Peyer's patch (tissue), 4 donors: ENCODE measurements around the gene IL4I1. TPM values are rescaled to one million over a fixed set of nuclear protein-coding genes. Genes with fewer than 3 reads are reported as not detected.
A peak's percentile ranks its signal among the peaks of the same experiment; 100 is the strongest.

Source experiments
- DNase-seq, 3 donors: peaks; one replicate each; pipeline ENCODE4 v3.0.0-alpha.2; 2017 to 2019
- H3K27ac ChIP-seq, 4 donors: fragments of 200-600 bp; sonication (generic); one replicate each; pipeline ENCODE4 v1.5.1; 2016 to 2019
- H3K27me3 ChIP-seq, 2 donors: fragments of 200-600 bp; sonication (generic); one replicate each; pipeline ENCODE4 v1.5.1; 2019
- H3K36me3 ChIP-seq, 3 donors: fragments of 200-600 bp; sonication (generic); one replicate each; pipeline ENCODE4 v1.5.1; 2016 to 2019
- H3K4me1 ChIP-seq, 4 donors: fragments of 200-600 bp; sonication (generic); one replicate each; pipeline ENCODE4 v1.5.1; 2016 to 2019
- H3K4me3 ChIP-seq, 4 donors: fragments of 200-600 bp; sonication (generic); 1 replicate in 3 of 4; 2 replicates in 1 of 4; pipeline ENCODE4 v1.5.1; 2016 to 2019; ENCODE audit warnings: mild to moderate bottlenecking in 1 of 4
- H3K9me3 ChIP-seq, 4 donors: fragments of 200-600 bp; sonication (generic); one replicate each; pipeline ENCODE4 v1.5.1; 2016 to 2019; ENCODE audit warnings: mild to moderate bottlenecking in 1 of 4
- CTCF ChIP-seq, 6 experiments: fragments of 450-650 bp in 4 of 6; fragments of 200-600 bp in 2 of 6; sonication (generic) in 1 of 6; IDR thresholded peaks; one replicate each; pipeline ENCODE4 v1.5.1; 2017 to 2019; ENCODE audit warnings: antibody characterized with exemption in 6 of 6, mild to moderate bottlenecking in 3 of 6, moderate library complexity in 1 of 6
- POLR2A ChIP-seq, 2 donors: fragments of 450-650 bp; IDR thresholded peaks; one replicate each; pipeline ENCODE4 v1.5.1; 2017; ENCODE audit warnings: antibody characterized with exemption in 2 of 2, mild to moderate bottlenecking in 2 of 2, moderate library complexity in 2 of 2
- total RNA-seq, 4 donors: library from RNA; depleted of rRNA; stranded (reverse); fragments of >200 nt; gene quantifications; one replicate each; pipeline ENCODE4 v1.1.0, GENCODE V29; 2016

The IL4I1 gene
- total RNA-seq, 4 donors from 2014 or later: not detected

- Histone ChIP-seq H3K4me3 (no peak overlapping the region), H3K4me1 (peaks cover 0 to 12% (median 2%) of the 10 kb centered on the region in 4 donors), H3K36me3 (peaks cover 0 to 83% (median 4%) of the 10 kb centered on the region in 3 donors), H3K27me3 (no peaks in the 10 kb centered on the region), H3K27ac (no peak overlapping the region), H3K9me3 (no peaks in the 10 kb centered on the region)
- no peak for TF ChIP-seq CTCF (IDR thresholded peaks at IDR 0.05)
- no peak for TF ChIP-seq POLR2A (IDR thresholded peaks at IDR 0.05)
- no peak for DNase-seq
Measured at GRCh38 chr19:49882643-49883042, 14.0 kb downstream of the IL4I1 start.

GRCh38 chr19:49881672-49882394 lies 14.9 kb downstream of the IL4I1 start:
- no peak for DNase-seq
- no peak overlapping the region for H3K4me3 ChIP-seq
- TF ChIP-seq POLR2A (IDR thresholded peaks at IDR 0.05): no peak
- no peak for TF ChIP-seq CTCF (IDR thresholded peaks at IDR 0.05)
- H3K4me1 ChIP-seq: peaks cover 0 to 12% (median 2%) of the 10 kb centered on the region in 4 donors
- no peaks in the 10 kb centered on the region for H3K9me3 ChIP-seq
- H3K36me3 ChIP-seq: peaks cover 0 to 78% (median 4%) of the 10 kb centered on the region in 3 donors
- no peaks in the 10 kb centered on the region for H3K27me3 ChIP-seq
- no peak overlapping the region for H3K27ac ChIP-seq

- no peak for TF ChIP-seq POLR2A (IDR thresholded peaks at IDR 0.05)
- TF ChIP-seq CTCF (IDR thresholded peaks at IDR 0.05): no peak
- Histone ChIP-seq H3K27me3 (no peaks in the 10 kb centered on the region), H3K4me1 (peaks cover 0 to 12% (median 2%) of the 10 kb centered on the region in 4 donors), H3K9me3 (no peaks in the 10 kb centered on the region), H3K36me3 (peaks cover 0 to 72% (median 4%) of the 10 kb centered on the region in 3 donors), H3K27ac (no peak overlapping the region), H3K4me3 (no peak overlapping the region)
- no peak for DNase-seq
Measured at GRCh38 chr19:49881186-49881585, 15.5 kb downstream of the IL4I1 start.

DNA sequence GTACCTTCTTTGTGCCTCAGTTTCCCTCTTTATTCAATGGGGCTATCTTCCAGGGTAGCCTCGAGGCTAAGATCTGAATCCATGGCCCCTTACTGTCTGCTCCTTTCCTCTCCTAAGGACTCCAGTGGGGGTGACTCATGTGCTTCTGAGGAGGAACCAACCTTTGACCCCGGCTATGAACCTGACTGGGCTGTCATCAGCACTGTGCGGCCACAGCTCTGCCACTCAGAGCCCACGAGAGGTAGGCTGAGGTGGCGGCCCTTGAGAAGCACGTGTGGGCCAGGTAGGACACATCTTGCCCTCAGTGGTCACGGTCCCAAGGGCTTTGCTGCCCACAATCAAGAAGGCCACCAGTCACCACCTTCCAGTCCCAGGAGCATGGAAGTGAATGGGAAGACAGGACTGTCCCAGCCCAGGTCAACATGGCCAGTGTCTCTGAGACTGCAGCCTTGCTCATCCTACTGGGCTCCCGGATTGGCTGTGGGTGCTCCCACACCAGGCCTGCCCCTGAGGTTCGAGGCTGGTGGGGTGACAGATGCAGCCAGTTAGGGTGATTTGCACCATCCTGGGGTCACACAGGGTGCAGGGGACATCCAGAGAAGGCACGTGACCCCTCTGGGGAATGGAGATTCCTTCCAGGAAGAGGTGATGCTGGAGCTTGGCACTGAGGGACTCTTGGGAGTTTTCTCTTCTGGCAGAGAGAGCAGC lies 16.4 kb downstream of the IL4I1 start:
- peak in 1 of 3 donors; percentile 76 for DNase-seq
- Histone ChIP-seq H3K4me1 (peaks cover 0 to 17% (median 4%) of the 10 kb centered on the region in 4 donors), H3K4me3 (no peak overlapping the region), H3K36me3 (peaks cover 0 to 67% (median 4%) of the 10 kb centered on the region in 3 donors), H3K9me3 (no peaks in the 10 kb centered on the region), H3K27me3 (no peaks in the 10 kb centered on the region), H3K27ac (peak overlapping the region in 1 of 4 donors; percentile 20)
- TF ChIP-seq CTCF (IDR thresholded peaks at IDR 0.05): no peak
- no peak for TF ChIP-seq POLR2A (IDR thresholded peaks at IDR 0.05)

- Histone ChIP-seq H3K9me3 (no peaks in the 10 kb centered on the region), H3K36me3 (peaks cover 0 to 58% (median 4%) of the 10 kb centered on the region in 3 donors), H3K27me3 (no peaks in the 10 kb centered on the region), H3K4me3 (no peak overlapping the region), H3K27ac (no peak overlapping the region), H3K4me1 (peaks cover 0 to 27% (median 4%) of the 10 kb centered on the region in 4 donors)
- TF ChIP-seq POLR2A (IDR thresholded peaks at IDR 0.05): no peak
- TF ChIP-seq CTCF (IDR thresholded peaks at IDR 0.05): no peak
- no peak for DNase-seq
Measured at GRCh38 chr19:49879243-49879963, 17.3 kb downstream of the IL4I1 start.
